HepG2 (cell line): ENCODE data around the gene PPP1R12B. TPM values are rescaled to one million over a fixed set of nuclear protein-coding genes. Genes with fewer than 3 reads are reported as not detected.
"Not testable (repeated sequence)": the region's sequence is repeated elsewhere in the genome, so short reads cannot be mapped to it uniquely, and the experiment has no call there.

ENCODE experiments used
- ATAC-seq: fragments of 200-7000 bp; cut with Tn5 transposase; 3 replicates; pipeline ENCODE4 v1.9.1; 2020; ENCODE audit warnings: mild to moderate bottlenecking, moderate library complexity
- BruUV-seq: library from RNA; stranded (reverse); fragments of 400-500 nt; replicated peaks from 2 replicates; lab custom pipeline; 2021; lab: Mats Ljungman, UMichigan
- CTCF ChIA-PET: fragments of 300-600 bp; formaldehyde crosslinking; extraction: SDS; loops from one replicate; lab custom pipeline; 2021; ENCODE audit warnings: low total read pairs, inconsistent platforms, low intra/inter-chr PET ratio; lab: Yijun Ruan, JAX
- POLR2A ChIA-PET: fragments of 350-600 bp; sonication (Branson Sonifier 250); formaldehyde crosslinking; loops from one replicate; lab custom pipeline; 2020; ENCODE audit warnings: antibody characterized with exemption, inconsistent platforms; lab: Yijun Ruan, JAX
- DNase-seq: peaks from one replicate; pipeline ENCODE4 v3.0.0-alpha.2; 2015; ENCODE audit warnings: low spot score
- FAIRE-seq: peaks from 3 replicates; lab custom pipeline; 2011; peaks lifted over from hg19 to GRCh38; lab: Jason Lieb, UNC
- H2AFZ ChIP-seq: one replicate; pipeline ENCODE4 v1.6.1; 2011; ENCODE audit warnings: low read length, inconsistent platforms
- H3K27ac ChIP-seq: fragments of 300-600 bp; 3 replicates; pipeline ENCODE4 v1.8.0; 2011; ENCODE audit warnings: mixed run types, mild to moderate bottlenecking, mixed read lengths, low read length, inconsistent platforms; ENCODE audit not compliant: insufficient read depth; ENCODE audit errors: extremely low read length
- H3K27me3 ChIP-seq, 2 experiments: fragments of 200-600 bp in 1 of 2; 2 replicates in 1 of 2; 3 replicates in 1 of 2; pipeline versions ENCODE4 v1.6.0 to v1.8.0; 2011; ENCODE audit warnings: low read length in 2 of 2, mild to moderate bottlenecking in 2 of 2, moderate library complexity in 2 of 2, inconsistent platforms in 1 of 2; ENCODE audit not compliant: insufficient read depth in 2 of 2, control insufficient read depth in 1 of 2
- H3K36me3 ChIP-seq, 2 experiments: fragments of 200-600 bp in 1 of 2; replicated peaks in 1 of 2; 2 replicates in 1 of 2; 3 replicates in 1 of 2; pipeline versions ENCODE4 v1.5.1 to v1.8.0; 2011; ENCODE audit warnings: low read length in 2 of 2, inconsistent platforms in 1 of 2; ENCODE audit not compliant: insufficient read depth in 2 of 2, control insufficient read depth in 1 of 2
- H3K4me1 ChIP-seq: 2 replicates; pipeline ENCODE4 v1.5.1; 2012; ENCODE audit warnings: low read length, inconsistent platforms; ENCODE audit not compliant: insufficient read depth
- H3K4me2 ChIP-seq: 2 replicates; pipeline ENCODE4 v1.6.0; 2011; ENCODE audit warnings: low read depth, low read length, inconsistent platforms
- H3K4me3 ChIP-seq, 3 experiments: fragments of 200-600 bp in 1 of 3; sonication (generic), shearing (Covaris generic) in 1 of 3; replicated peaks in 1 of 3; 2 replicates each; pipeline ENCODE4 v1.5.1; 2011 to 2016; ENCODE audit warnings: low read length in 3 of 3, inconsistent platforms in 2 of 3, low read depth in 2 of 3, mild to moderate bottlenecking in 2 of 3, control low read depth in 1 of 3, mixed read lengths in 1 of 3; ENCODE audit not compliant: insufficient read depth in 1 of 3
- H3K79me2 ChIP-seq: one replicate; pipeline ENCODE4 v1.6.1; 2011; ENCODE audit warnings: low read length, inconsistent platforms; ENCODE audit not compliant: insufficient read depth
- H3K9ac ChIP-seq: 2 replicates; pipeline ENCODE4 v1.6.0; 2011; ENCODE audit warnings: mild to moderate bottlenecking, low read depth, low read length, inconsistent platforms; ENCODE audit not compliant: insufficient read depth
- H3K9me3 ChIP-seq: 2 replicates; pipeline ENCODE4 v1.5.1; 2012; ENCODE audit warnings: mild to moderate bottlenecking, low read length
- H4K20me1 ChIP-seq: 2 replicates; pipeline ENCODE4 v1.6.0; 2011; ENCODE audit warnings: inconsistent platforms, mild to moderate bottlenecking, low read length, moderate library complexity; ENCODE audit not compliant: insufficient read depth
- HNRNPLL ChIP-seq: fragments of 200-400 bp; formaldehyde crosslinking; IDR thresholded peaks from 2 replicates; pipeline ENCODE4 v1.6.1; 2017; ENCODE audit warnings: mild to moderate bottlenecking, low read depth, low read length; ENCODE audit not compliant: poor library complexity, severe bottlenecking
- KMT2A ChIP-seq: sonication (generic); formaldehyde crosslinking; IDR thresholded peaks from 2 replicates; pipeline ENCODE4 v1.4.0; 2020; ENCODE audit warnings: missing genetic modification reagents
- SP5 ChIP-seq: IDR thresholded peaks from 2 replicates; pipeline ENCODE4 v1.6.1; 2016; ENCODE audit warnings: low read depth, borderline replicate concordance
- U2AF1 ChIP-seq: fragments of 200-400 bp; formaldehyde crosslinking; optimal IDR thresholded peaks from 2 replicates; pipeline ENCODE3; 2017; ENCODE audit warnings: mild to moderate bottlenecking, low read depth, low read length
- ZBTB3 ChIP-seq: sonication (generic); formaldehyde crosslinking; IDR thresholded peaks from 2 replicates; pipeline ENCODE4 v1.4.0; 2020; ENCODE audit warnings: low read depth, mild to moderate bottlenecking, moderate library complexity, missing genetic modification reagents, borderline replicate concordance
- ZBTB40 ChIP-seq, 2 experiments: fragments of 450-650 bp in 1 of 2; sonication (generic) in 1 of 2; formaldehyde crosslinking in 1 of 2; IDR thresholded peaks; 2 replicates each; pipeline versions ENCODE4 v1.6.1 to v1.8.0; 2016 to 2022; ENCODE audit warnings: antibody characterized with exemption in 1 of 2, mild to moderate bottlenecking in 1 of 2, missing genetic modification reagents in 1 of 2
- ZNF383 ChIP-seq: sonication (generic); formaldehyde crosslinking; IDR thresholded peaks from 2 replicates; pipeline ENCODE4 v1.4.0; 2020; ENCODE audit warnings: missing genetic modification reagents, mild to moderate bottlenecking, borderline replicate concordance
- WGBS: methylation state at CpG from one replicate; pipeline ENCODE4 v1.1.6; 2017; ENCODE audit warnings: low lambda C conversion rate; 5-methylcytosine and 5-hydroxymethylcytosine counted together
- in situ Hi-C: cut with HindIII; loops from 2 replicates; pipeline ENCODE4 v1.10.0; 2017; ENCODE audit warnings: low pct_unique_long_range_greater_than_20kb; ENCODE audit not compliant: extremely low pct_ligation_motif_present
- intact Hi-C: fragments of 100-400 bp; cut with micrococcal nuclease; formaldehyde crosslinking; loops from one replicate; pipeline ENCODE4 v1.10.0; 2022; ENCODE audit not compliant: unreplicated experiment
- polyA plus RNA-seq, 8 experiments: library from polyadenylated mRNA; depleted of rRNA in 3 of 8; stranded (reverse) in 7 of 8; unstranded in 1 of 8; fragments of >200 nt; fragmentation: Illumina TruSeq in 4 of 8; extraction: Trizol in 4 of 8; gene quantifications; 2 replicates each; pipeline versions ENCODE4 v1.2.1 to v1.2.3, GENCODE V29; 2011 to 2016; ENCODE audit warnings: low read depth in 4 of 8, missing spikeins in 1 of 8, mixed read lengths in 1 of 8; ENCODE audit not compliant: insufficient read depth in 1 of 8
- total RNA-seq, 5 experiments: library from RNA; depleted of rRNA; stranded (reverse); fragments of >200 nt; fragmentation: Illumina TruSeq; extraction: Trizol; gene quantifications; 2 replicates each; pipeline ENCODE4 v1.2.3, GENCODE V29; 2016; ENCODE audit warnings: low read depth in 1 of 5

The PPP1R12B gene
- total and polyA plus RNA-seq, 2 of the 13 experiments (the other 11 are each of a cell fraction or from before 2014, with no cell fraction given): 12.0 to 13.6 TPM

DNA sequence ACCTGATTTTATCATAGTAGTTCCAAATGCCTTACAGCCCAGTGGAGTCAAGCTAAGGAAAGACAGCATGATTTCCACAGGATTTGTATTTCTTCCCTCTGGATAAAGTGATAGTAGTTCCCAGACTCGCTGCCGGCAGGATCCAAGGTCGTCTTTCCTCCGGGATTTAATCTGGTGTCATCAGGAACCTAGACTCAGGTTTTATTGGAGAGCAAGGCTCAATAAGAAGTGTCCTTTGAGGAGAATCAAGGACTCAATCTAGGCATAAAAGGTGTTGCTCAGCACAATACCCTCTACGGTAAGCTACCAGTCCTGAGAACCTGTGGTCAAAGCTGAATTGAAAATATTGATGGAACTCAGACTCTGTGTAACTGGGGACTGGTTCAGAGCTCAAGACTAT, 191.1 kb downstream of the PPP1R12B start:
- H3K4me3 ChIP-seq, POLR2A ChIA-PET, H2AFZ ChIP-seq, in situ Hi-C loops, ATAC-seq, H3K4me2 ChIP-seq, H3K79me2 ChIP-seq, intact Hi-C loops, DNase-seq, FAIRE-seq, CTCF ChIA-PET, H4K20me1 ChIP-seq, H3K27ac ChIP-seq, H3K9me3 ChIP-seq, H3K9ac ChIP-seq, H3K36me3 ChIP-seq, H3K27me3 ChIP-seq, BruUV-seq: not testable (repeated sequence)
- H3K4me1 ChIP-seq: peaks cover 17% of the 10 kb centered on the region
- 90% methylated on average over 5 of the region's 5 CpGs for WGBS

- Histone ChIP-seq H3K9ac (no peak overlapping the region), H3K79me2 (no peaks in the 10 kb centered on the region), H3K27me3 (no peaks in the 10 kb centered on the region), H3K27ac (no peak overlapping the region), H4K20me1 (no peaks in the 10 kb centered on the region), H3K36me3 (0 out of 5 replicates have a peak, but pooled peaks cover 0 to 3% of the 10 kb centered on the region in 2 experiments), H2AFZ (no peak overlapping the region), H3K4me2 (no peak overlapping the region), H3K4me3 (no peak overlapping the region), H3K9me3 (no peaks in the 10 kb centered on the region), H3K4me1 (peaks cover 17% of the 10 kb centered on the region)
- intact Hi-C loops (no loop called here), in situ Hi-C loops (no loop called here)
- no TSS peak for BruUV-seq
- DNase-seq (no peak), ATAC-seq (no peak), FAIRE-seq (no peak)
- WGBS: 97% methylated on average over 6 of the region's 6 CpGs
- ChIA-PET POLR2A (no interaction called here), CTCF (no interaction called here)
- TF ChIP-seq U2AF1 (no peak), HNRNPLL (no peak), ZBTB3 (CRISPR knock-in tag) (no peak), SP5 (CRISPR knock-in tag) (no peak), ZNF383 (CRISPR knock-in tag) (no peak), KMT2A (no peak), ZBTB40 (IDR thresholded peaks at IDR 0.05) (no peak), ZBTB40 (CRISPR knock-in tag; IDR thresholded peaks at IDR 0.05) (no peak)
Observed at GRCh38 chr1:202540014-202540413, 191.5 kb downstream of the PPP1R12B start.
